Subcutaneous adipose tissue (tissue), 4 donors: Measurements from ENCODE around the gene ZBTB11. TPM values are rescaled to one million over a fixed set of nuclear protein-coding genes. Genes with fewer than 3 reads are reported as not detected.

Experiments used
- CTCF ChIP-seq: fragments of 450-650 bp; IDR thresholded peaks from one replicate; pipeline ENCODE4 v1.5.1; 2016; ENCODE audit warnings: low read depth, mild to moderate bottlenecking, control low read depth, antibody characterized with exemption, moderate library complexity
- total RNA-seq, 4 donors: library from RNA; depleted of rRNA; stranded (reverse); fragments of >200 nt; gene quantifications; one replicate each; pipeline ENCODE4 v1.1.0, GENCODE V29; 2016

The ZBTB11 gene
- total RNA-seq, 4 donors from 2014 or later = 16.0 to 20.4 (median 20.1) TPM

DNA sequence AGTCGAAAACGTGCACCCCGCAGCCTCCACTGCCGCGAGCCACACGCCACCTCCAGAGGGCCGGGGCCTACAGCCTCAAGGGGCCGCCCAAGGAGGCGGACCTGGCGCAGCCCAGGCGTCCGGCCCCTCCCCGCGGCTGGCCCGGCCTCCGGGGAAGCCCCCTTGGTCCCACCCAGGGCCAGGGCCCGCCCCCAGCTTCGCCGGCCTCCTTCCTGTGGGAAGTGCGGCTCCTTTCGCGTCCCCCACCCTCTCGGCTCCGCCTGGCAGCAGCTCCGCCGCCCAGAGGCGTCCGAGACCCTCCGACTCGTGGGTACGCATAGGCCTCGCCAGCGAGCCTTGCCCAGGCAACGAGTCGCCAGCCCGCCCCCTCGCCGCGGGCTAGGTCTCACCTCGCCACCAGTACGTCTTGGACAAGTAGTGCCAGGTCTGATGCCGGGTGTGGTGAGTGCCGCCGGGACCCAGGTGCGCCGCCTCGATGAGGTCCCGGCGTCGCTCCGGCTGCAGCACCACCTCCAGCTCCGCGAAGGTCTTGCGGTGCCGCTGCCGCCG, 642 bp downstream of the ZBTB11 start:
- no peak for TF ChIP-seq CTCF

- TF ChIP-seq CTCF = no peak
Observed at GRCh38 chr3:101675709-101676215, 1.2 kb downstream of the ZBTB11 start.

DNA sequence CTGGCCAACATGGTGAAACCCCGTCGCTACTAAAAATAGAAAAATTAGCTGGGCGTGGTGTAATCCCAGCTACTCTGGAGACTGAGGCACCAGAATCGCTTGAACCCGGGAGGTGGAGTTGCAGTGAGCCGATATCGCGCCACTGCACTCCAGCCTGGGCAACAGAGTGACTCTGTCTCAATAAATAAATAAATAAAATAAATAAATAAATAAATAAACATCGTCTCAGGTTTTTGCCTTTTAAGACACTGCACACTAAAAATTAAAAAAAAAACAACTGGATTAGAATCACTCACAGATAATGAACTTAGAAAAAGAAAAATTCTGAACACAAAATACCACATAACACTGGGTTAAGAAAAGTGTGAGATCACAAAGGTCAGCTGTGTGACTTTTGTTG, 2.4 kb downstream of the ZBTB11 start:
- no peak for TF ChIP-seq CTCF

DNA sequence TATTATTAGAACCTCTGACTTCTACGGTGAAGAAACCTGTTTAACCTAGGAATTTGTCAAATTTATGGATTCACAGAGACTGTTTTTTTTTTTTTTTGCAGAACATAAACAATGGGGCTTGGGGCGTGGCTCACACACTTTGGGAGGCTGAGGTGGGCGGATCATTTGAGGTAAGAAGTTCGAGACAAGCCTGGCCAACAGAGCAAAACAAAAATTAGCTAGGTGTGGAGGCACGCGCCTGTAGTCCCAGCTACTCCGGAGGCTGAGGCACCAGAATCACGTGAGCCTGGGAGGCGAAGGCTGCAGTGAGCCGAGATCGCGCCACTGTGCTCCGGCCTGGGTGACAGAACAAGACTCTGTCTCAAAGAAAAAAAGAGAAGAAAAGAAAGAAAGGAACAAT, 3.0 kb downstream of the ZBTB11 start:
- TF ChIP-seq CTCF = no peak

DNA sequence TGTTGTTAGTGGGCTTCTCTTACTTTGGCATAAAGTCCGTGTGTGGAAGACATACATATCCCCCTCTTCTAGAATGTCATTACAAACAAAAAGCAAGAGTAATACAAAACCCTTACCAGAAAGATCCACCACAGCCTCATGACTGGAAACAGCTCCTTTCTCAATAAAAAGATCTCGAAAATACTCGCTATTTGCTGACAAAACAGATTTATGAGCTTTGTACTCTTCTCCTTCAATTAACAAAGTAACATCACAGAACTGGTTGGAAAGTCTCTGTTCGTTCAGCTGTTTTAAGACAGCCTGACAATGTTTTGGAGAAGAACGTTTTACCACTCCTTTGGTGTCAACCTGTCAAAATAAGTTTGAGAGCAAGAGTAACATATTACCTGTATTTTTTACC, 5.9 kb downstream of the ZBTB11 start:
- TF ChIP-seq CTCF = no peak

- TF ChIP-seq CTCF = no peak
Observed at GRCh38 chr3:101667844-101668243, 9.1 kb downstream of the ZBTB11 start.

GRCh38 chr3:101667331-101667730, 9.6 kb downstream of the ZBTB11 start:
- no peak for TF ChIP-seq CTCF
